Measurements from ENCODE around the gene CCM2L.

CCM2L gene

GRCh38 chr20:32010101-32010500 is at the start of gene CCM2L:
TSS of gene CCM2L (plus strand) at chr20:32010438. CDS start at chr20:32010455, 17 bp downstream.
- DNase-seq = no peak

- DNase-seq = no peak
These were observed 47.5 kb upstream of the CCM2L start for GRCh38 chr20:31962761-31963160.

- DNase-seq = no peak
These were observed 46.3 kb upstream of the CCM2L start for GRCh38 chr20:31963889-31964288.

GRCh38 chr20:31966991-31967655 is 43.1 kb upstream of the CCM2L start:
- no peak for DNase-seq

GRCh38 chr20:31967830-31968249 is 42.4 kb upstream of the CCM2L start, which contains the start of gene XKR7:
TSS of gene XKR7 (plus strand) at chr20:31968151. CDS start at chr20:31968176, 25 bp downstream.
- DNase-seq = peak; percentile 49

GRCh38 chr20:31968291-31969126 is 41.7 kb upstream of the CCM2L start:
- no peak for DNase-seq

- DNase-seq = no peak
These were observed 40.2 kb upstream of the CCM2L start for GRCh38 chr20:31969991-31970390.

- DNase-seq = no peak
These were observed 37.7 kb upstream of the CCM2L start for GRCh38 chr20:31972471-31973021.

GRCh38 chr20:31974296-31974695 is 35.9 kb upstream of the CCM2L start:
- DNase-seq = no peak

- no peak for DNase-seq
These were observed 35.2 kb upstream of the CCM2L start for GRCh38 chr20:31974951-31975487.

- DNase-seq = no peak
These were observed 34.4 kb upstream of the CCM2L start for GRCh38 chr20:31975874-31976273.

- DNase-seq = no peak
These were observed 33.2 kb upstream of the CCM2L start for GRCh38 chr20:31977080-31977479.

- DNase-seq = no peak
These were observed 30.4 kb upstream of the CCM2L start for GRCh38 chr20:31979713-31980426.

- no peak for DNase-seq
These were observed 28.5 kb upstream of the CCM2L start for GRCh38 chr20:31981784-31982183.

- no peak for DNase-seq
These were observed 25.2 kb upstream of the CCM2L start for GRCh38 chr20:31984981-31985471.

GRCh38 chr20:31987744-31988143 is 22.5 kb upstream of the CCM2L start:
- no peak for DNase-seq

GRCh38 chr20:31988430-31989015 is 21.7 kb upstream of the CCM2L start:
- DNase-seq = no peak

- no peak for DNase-seq
These were observed 21.1 kb upstream of the CCM2L start for GRCh38 chr20:31989030-31989645.

GRCh38 chr20:31990641-31991338 is 19.4 kb upstream of the CCM2L start:
- DNase-seq = no peak

GRCh38 chr20:31991339-31991705 is 18.9 kb upstream of the CCM2L start:
- DNase-seq = no peak

- no peak for DNase-seq
These were observed 18.2 kb upstream of the CCM2L start for GRCh38 chr20:31992086-31992485.
